Measurements from ENCODE around the gene PTPRN2.

PTPRN2 gene

GRCh38 chr7:157525491-157525915 is 1062.1 kb downstream of the PTPRN2 start:
- no peak for DNase-seq (ENCODE audit: low read depth in 2 of 2, low spot score in 1 of 2)

GRCh38 chr7:157524731-157525130 is 1062.9 kb downstream of the PTPRN2 start:
- DNase-seq (ENCODE audit: low read depth in 2 of 2, low spot score in 1 of 2) = no peak

GRCh38 chr7:157523766-157524421 is 1063.7 kb downstream of the PTPRN2 start:
- no peak for DNase-seq (ENCODE audit: low read depth in 2 of 2, low spot score in 1 of 2)

GRCh38 chr7:157523371-157523765 is 1064.3 kb downstream of the PTPRN2 start:
- no peak for DNase-seq (ENCODE audit: low read depth in 2 of 2, low spot score in 1 of 2)

GRCh38 chr7:157522954-157523353 is 1064.7 kb downstream of the PTPRN2 start:
- no peak for DNase-seq (ENCODE audit: low read depth in 2 of 2, low spot score in 1 of 2)

- DNase-seq (ENCODE audit: low read depth in 2 of 2, low spot score in 1 of 2) = no peak
These were observed 1065.4 kb downstream of the PTPRN2 start for GRCh38 chr7:157522189-157522588.

- no peak for DNase-seq (ENCODE audit: low read depth in 2 of 2, low spot score in 1 of 2)
These were observed 1065.9 kb downstream of the PTPRN2 start for GRCh38 chr7:157521752-157522151.

GRCh38 chr7:157521061-157521731 is 1066.4 kb downstream of the PTPRN2 start:
- no peak for DNase-seq (ENCODE audit: low read depth in 2 of 2, low spot score in 1 of 2)

GRCh38 chr7:157520249-157520648 is 1067.4 kb downstream of the PTPRN2 start:
- DNase-seq (ENCODE audit: low read depth in 2 of 2, low spot score in 1 of 2) = no peak

- no peak for DNase-seq (ENCODE audit: low read depth in 2 of 2, low spot score in 1 of 2)
These were observed 1067.8 kb downstream of the PTPRN2 start for GRCh38 chr7:157519798-157520244.

- DNase-seq (ENCODE audit: low read depth in 2 of 2, low spot score in 1 of 2) = no peak
These were observed 1068.4 kb downstream of the PTPRN2 start for GRCh38 chr7:157519246-157519645.

- no peak for DNase-seq (ENCODE audit: low read depth in 2 of 2, low spot score in 1 of 2)
These were observed 1069.0 kb downstream of the PTPRN2 start for GRCh38 chr7:157518514-157519175.

GRCh38 chr7:157517782-157518513 is 1069.7 kb downstream of the PTPRN2 start:
- no peak for DNase-seq (ENCODE audit: low read depth in 2 of 2, low spot score in 1 of 2)

- no peak for DNase-seq (ENCODE audit: low read depth in 2 of 2, low spot score in 1 of 2)
These were observed 1070.5 kb downstream of the PTPRN2 start for GRCh38 chr7:157516911-157517781.

- no peak for DNase-seq (ENCODE audit: low read depth in 2 of 2, low spot score in 1 of 2)
These were observed 1071.3 kb downstream of the PTPRN2 start for GRCh38 chr7:157516311-157516710.

GRCh38 chr7:157515342-157516041 is 1072.1 kb downstream of the PTPRN2 start:
- no peak for DNase-seq (ENCODE audit: low read depth in 2 of 2, low spot score in 1 of 2)

GRCh38 chr7:157514746-157515145 is 1072.9 kb downstream of the PTPRN2 start:
- DNase-seq (ENCODE audit: low read depth in 2 of 2, low spot score in 1 of 2) = no peak

- DNase-seq (ENCODE audit: low read depth in 2 of 2, low spot score in 1 of 2) = no peak
These were observed 1073.3 kb downstream of the PTPRN2 start for GRCh38 chr7:157514306-157514705.

GRCh38 chr7:157513682-157514081 is 1073.9 kb downstream of the PTPRN2 start:
- no peak for DNase-seq (ENCODE audit: low read depth in 2 of 2, low spot score in 1 of 2)

- DNase-seq (ENCODE audit: low read depth in 2 of 2, low spot score in 1 of 2) = no peak
These were observed 1074.4 kb downstream of the PTPRN2 start for GRCh38 chr7:157513162-157513621.

All from stimulated activated CD8-positive, alpha-beta memory T cell treated with anti-CD3 and anti-CD28 coated beads, Interleukin-4, amount 100 ng/mL, for 4 hours (primary cell).